Neural progenitor cell (in vitro differentiated cells): ENCODE measurements around the gene ADGRD2. TPM values are rescaled to one million over a fixed set of nuclear protein-coding genes. Genes with fewer than 3 reads are reported as not detected.
A peak's percentile ranks its signal among the peaks of the same experiment; 100 is the strongest.

Experiments used
- DNase-seq: peaks from one replicate; pipeline ENCODE4 v3.0.0-alpha.2; 2016; ENCODE audit warnings: low spot score
- H2AFZ ChIP-seq: fragments of 200-600 bp; sonication (generic); replicated peaks from 2 replicates; pipeline ENCODE4 v1.6.1; 2016; ENCODE audit warnings: antibody characterized with exemption
- H3F3A ChIP-seq: fragments of 200-600 bp; sonication (generic); 2 replicates; pipeline ENCODE4 v1.6.1; 2016; ENCODE audit warnings: antibody characterized with exemption, low read depth
- H3K27ac ChIP-seq: fragments of 200-600 bp; sonication (generic); 2 replicates; pipeline ENCODE4 v1.5.1; 2016; ENCODE audit warnings: mild to moderate bottlenecking
- H3K27me3 ChIP-seq: fragments of 200-600 bp; sonication (generic); 2 replicates; pipeline ENCODE4 v1.6.1; 2016; ENCODE audit warnings: mild to moderate bottlenecking, moderate library complexity
- H3K36me3 ChIP-seq: fragments of 200-600 bp; sonication (generic); 2 replicates; pipeline ENCODE4 v1.5.1; 2016
- H3K4me1 ChIP-seq: fragments of 200-600 bp; sonication (generic); 2 replicates; pipeline ENCODE4 v1.6.1; 2016; ENCODE audit warnings: mixed run types
- H3K4me2 ChIP-seq: fragments of 200-600 bp; sonication (generic); 2 replicates; pipeline ENCODE4 v1.6.1; 2016
- H3K4me3 ChIP-seq: fragments of 200-600 bp; sonication (generic); 2 replicates; pipeline ENCODE4 v1.5.1; 2016
- H3K79me2 ChIP-seq: fragments of 200-600 bp; sonication (generic); 2 replicates; pipeline ENCODE4 v1.6.1; 2016; ENCODE audit warnings: low read depth
- H3K9ac ChIP-seq: fragments of 200-600 bp; sonication (generic); 2 replicates; pipeline ENCODE4 v1.6.1; 2016
- H3K9me3 ChIP-seq: fragments of 200-600 bp; sonication (generic); 2 replicates; pipeline ENCODE4 v1.5.1; 2016; ENCODE audit warnings: low read depth
- H4K20me1 ChIP-seq: fragments of 200-600 bp; sonication (generic); 2 replicates; pipeline ENCODE4 v1.6.1; 2016; ENCODE audit warnings: low read depth
- H3K27ac Mint-ChIP-seq: 3 replicates; pipeline ENCODE4 v1.8.0; 2021; ENCODE audit warnings: mixed read lengths
- H3K27me3 Mint-ChIP-seq: 2 replicates; pipeline ENCODE4 v1.8.0; 2022; ENCODE audit warnings: low read depth, mild to moderate bottlenecking, inconsistent platforms, moderate library complexity, mixed read lengths; ENCODE audit not compliant: insufficient read depth
- H3K36me3 Mint-ChIP-seq: 3 replicates; pipeline ENCODE4 v1.8.0; 2021; ENCODE audit warnings: mixed read lengths
- H3K4me1 Mint-ChIP-seq: 3 replicates; pipeline ENCODE4 v1.8.0; 2021; ENCODE audit warnings: mixed read lengths
- H3K4me3 Mint-ChIP-seq: 3 replicates; pipeline ENCODE4 v1.8.0; 2021; ENCODE audit warnings: mild to moderate bottlenecking, moderate library complexity, mixed read lengths
- H3K9me3 Mint-ChIP-seq: 3 replicates; pipeline ENCODE4 v1.8.0; 2020; ENCODE audit warnings: mixed read lengths
- EZH2 ChIP-seq: fragments of 200-600 bp; sonication (generic); IDR thresholded peaks from 2 replicates; pipeline ENCODE4 v1.6.1; 2017; ENCODE audit warnings: antibody characterized with exemption, mild to moderate bottlenecking, moderate library complexity
- EZH2phosphoT487 ChIP-seq: fragments of 200-600 bp; sonication (generic); IDR thresholded peaks from 2 replicates; pipeline ENCODE4 v1.6.1; 2017; ENCODE audit warnings: antibody characterized with exemption
- total RNA-seq: library from RNA; depleted of rRNA; stranded (reverse); fragments of >200 nt; gene quantifications from 2 replicates; pipeline ENCODE4 v1.2.3, GENCODE V29; 2015; ENCODE audit warnings: low replicate concordance
- TF ChIP-seq, protein P1 (sequence below): fragments of 200-600 bp; sonication (generic); IDR thresholded peaks from 2 replicates; pipeline ENCODE4 v1.5.1; 2017; ENCODE audit warnings: antibody characterized with exemption, mild to moderate bottlenecking

ADGRD2 gene
- total RNA-seq = 0.13 and 0.43 TPM in 2 replicates

DNA sequence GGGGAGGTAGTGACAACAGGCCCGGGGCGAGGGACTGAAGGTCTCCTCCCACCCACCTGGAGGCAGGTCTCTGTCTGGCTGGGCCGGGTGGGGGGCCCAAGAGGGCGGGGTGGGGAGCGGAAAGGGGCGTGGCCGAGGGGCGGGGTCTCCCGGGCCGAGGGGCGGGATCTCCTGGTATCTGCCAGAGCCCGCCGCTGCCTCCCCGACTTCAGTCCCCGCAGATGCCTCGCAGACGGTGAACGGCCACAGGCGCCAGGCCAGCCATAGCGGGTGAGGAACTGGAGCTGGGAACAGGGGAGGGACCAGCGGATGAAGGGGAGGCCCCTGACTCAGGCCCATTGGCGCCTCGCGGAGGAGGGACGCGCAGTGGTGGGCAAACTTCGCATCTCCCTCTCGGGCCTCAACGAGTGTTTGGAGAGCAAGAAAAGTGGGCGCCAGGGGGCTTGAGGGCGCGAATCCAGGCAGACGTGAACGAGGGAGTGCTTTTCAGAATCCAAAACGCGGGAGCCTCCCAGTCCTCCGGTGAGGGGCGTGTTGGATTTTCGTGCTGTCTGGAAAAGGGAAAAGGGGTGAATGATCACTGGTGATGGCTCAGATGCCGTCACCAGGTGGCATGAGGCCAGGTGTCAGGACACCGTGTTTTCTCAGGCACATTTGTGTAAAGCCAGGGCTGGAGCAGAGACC lies at the start of gene ADGRD2:
ADGRD2 (plus strand) TSS at position 211 of the 684 bp plus-strand sequence. CDS start 1,216 bp downstream, outside the sequence.
- Histone ChIP-seq H3K4me2 (peak within 1 kb of the TSS; percentile 90), H3K27ac (no peak within 1 kb of the TSS), H3K4me1 (peaks cover 12% of the 10 kb centered on the region), H3F3A (peaks cover 27% of the 10 kb centered on the region), H3K4me3 (peak within 1 kb of the TSS; percentile 48), H3K27me3 (peaks cover 45% of the 10 kb centered on the region), H3K9me3 (no peaks in the 10 kb centered on the region), H4K20me1 (peaks cover 3% of the 10 kb centered on the region), H2AFZ (peak within 1 kb of the TSS; percentile 89), H3K79me2 (no peaks in the 10 kb centered on the region), H3K9ac (no peak within 1 kb of the TSS), H3K36me3 (no peaks in the 10 kb centered on the region)
- TF ChIP-seq, protein P1, sequence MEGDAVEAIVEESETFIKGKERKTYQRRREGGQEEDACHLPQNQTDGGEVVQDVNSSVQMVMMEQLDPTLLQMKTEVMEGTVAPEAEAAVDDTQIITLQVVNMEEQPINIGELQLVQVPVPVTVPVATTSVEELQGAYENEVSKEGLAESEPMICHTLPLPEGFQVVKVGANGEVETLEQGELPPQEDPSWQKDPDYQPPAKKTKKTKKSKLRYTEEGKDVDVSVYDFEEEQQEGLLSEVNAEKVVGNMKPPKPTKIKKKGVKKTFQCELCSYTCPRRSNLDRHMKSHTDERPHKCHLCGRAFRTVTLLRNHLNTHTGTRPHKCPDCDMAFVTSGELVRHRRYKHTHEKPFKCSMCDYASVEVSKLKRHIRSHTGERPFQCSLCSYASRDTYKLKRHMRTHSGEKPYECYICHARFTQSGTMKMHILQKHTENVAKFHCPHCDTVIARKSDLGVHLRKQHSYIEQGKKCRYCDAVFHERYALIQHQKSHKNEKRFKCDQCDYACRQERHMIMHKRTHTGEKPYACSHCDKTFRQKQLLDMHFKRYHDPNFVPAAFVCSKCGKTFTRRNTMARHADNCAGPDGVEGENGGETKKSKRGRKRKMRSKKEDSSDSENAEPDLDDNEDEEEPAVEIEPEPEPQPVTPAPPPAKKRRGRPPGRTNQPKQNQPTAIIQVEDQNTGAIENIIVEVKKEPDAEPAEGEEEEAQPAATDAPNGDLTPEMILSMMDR = peak; percentile 30
- no peak for TF ChIP-seq EZH2phosphoT487
- Mint-ChIP-seq H3K9me3 (no peaks in the 10 kb centered on the region), H3K4me1 (peaks cover 9% of the 10 kb centered on the region), H3K4me3 (peak within 1 kb of the TSS; percentile 75), H3K36me3 (no peaks in the 10 kb centered on the region), H3K27ac (no peak within 1 kb of the TSS), H3K27me3 (peaks cover 37% of the 10 kb centered on the region)
- peak; percentile 89 for DNase-seq

GRCh38 chr9:124403246-124403645 lies 47.0 kb upstream of the ADGRD2 start:
- H3K27ac ChIP-seq = no peak overlapping the region
- H3K27me3 Mint-ChIP-seq = peaks cover 3% of the 10 kb centered on the region
- H3K4me3 ChIP-seq = no peak overlapping the region
- H3K4me2 ChIP-seq = no peak overlapping the region
- H3K4me3 Mint-ChIP-seq = no peak overlapping the region
- H3K27ac Mint-ChIP-seq = no peak overlapping the region
- no peak overlapping the region for H3K9ac ChIP-seq
- no peak for DNase-seq
- peaks cover 32% of the 10 kb centered on the region for H3K4me1 Mint-ChIP-seq
- H3K27me3 ChIP-seq = no peaks in the 10 kb centered on the region
- H3K4me1 ChIP-seq = peaks cover 37% of the 10 kb centered on the region
- TF ChIP-seq EZH2phosphoT487 = no peak
- TF ChIP-seq, protein P1 = no peak
- no peak for TF ChIP-seq EZH2
- H4K20me1 ChIP-seq = peaks cover 17% of the 10 kb centered on the region
- no peaks in the 10 kb centered on the region for H3K9me3 ChIP-seq
- peaks cover 66% of the 10 kb centered on the region for H3K79me2 ChIP-seq
- H3K36me3 ChIP-seq = peaks cover 17% of the 10 kb centered on the region
- peaks cover 47% of the 10 kb centered on the region for H3F3A ChIP-seq
- peaks cover 12% of the 10 kb centered on the region for H3K36me3 Mint-ChIP-seq
- no peak overlapping the region for H2AFZ ChIP-seq
- no peaks in the 10 kb centered on the region for H3K9me3 Mint-ChIP-seq

DNA sequence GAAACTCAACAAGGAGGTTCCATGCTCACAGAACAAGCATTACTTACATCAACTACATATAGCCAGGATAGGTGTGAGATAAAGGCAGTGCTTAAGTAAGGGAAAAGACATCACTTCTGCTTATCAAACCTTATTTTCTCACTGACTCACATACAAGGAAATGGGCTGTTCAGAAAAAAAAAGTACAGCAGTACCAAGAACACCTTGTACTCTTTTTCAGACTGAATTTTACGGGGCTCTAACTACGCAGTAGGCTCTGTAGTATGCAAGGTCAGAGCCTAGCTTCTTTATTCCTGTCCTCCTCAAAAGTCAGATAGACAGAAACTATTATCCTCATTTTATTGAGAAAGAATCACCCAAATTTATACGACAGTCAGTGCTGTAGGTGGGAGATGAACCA lies 40.8 kb upstream of the ADGRD2 start:
- Histone ChIP-seq H4K20me1 (peaks cover 4% of the 10 kb centered on the region), H3K4me2 (no peak overlapping the region), H3F3A (peaks cover 12% of the 10 kb centered on the region), H3K36me3 (peaks cover 32% of the 10 kb centered on the region), H3K27ac (no peak overlapping the region), H3K9me3 (no peaks in the 10 kb centered on the region), H3K4me3 (no peak overlapping the region), H3K4me1 (peaks cover 5% of the 10 kb centered on the region), H3K27me3 (no peaks in the 10 kb centered on the region), H3K9ac (no peak overlapping the region), H2AFZ (no peak overlapping the region), H3K79me2 (peaks cover 58% of the 10 kb centered on the region)
- peaks cover 3% of the 10 kb centered on the region for H3K27me3 Mint-ChIP-seq
- H3K27ac Mint-ChIP-seq = no peak overlapping the region
- H3K36me3 Mint-ChIP-seq = peaks cover 12% of the 10 kb centered on the region
- no peak overlapping the region for H3K4me3 Mint-ChIP-seq
- no peak for DNase-seq
- H3K9me3 Mint-ChIP-seq = no peaks in the 10 kb centered on the region
- TF ChIP-seq, protein P1 = no peak
- no peak for TF ChIP-seq EZH2phosphoT487
- H3K4me1 Mint-ChIP-seq = peaks cover 3% of the 10 kb centered on the region
